HTERT RPE-1 (cell line): ENCODE data around the gene GJC2.
"Not testable (repeated sequence)": the region's sequence is repeated elsewhere in the genome, so short reads cannot be mapped to it uniquely, and the experiment has no call there.

ENCODE experiments used
- in situ Hi-C: fragments of 300-500 bp; cut with MboI; formaldehyde crosslinking; loops from 4 replicates; pipeline ENCODE4 v1.14.3; 2020; ENCODE audit warnings: low sequenced_read_pairs

Gene GJC2

GRCh38 chr1:228170666-228171065, 20.9 kb downstream of the GJC2 start:
- in situ Hi-C loops, result no loop called here

- in situ Hi-C loops, result no loop called here
Measured at GRCh38 chr1:228171221-228171891, 21.6 kb downstream of the GJC2 start.

GRCh38 chr1:228172591-228173527, 23.1 kb downstream of the GJC2 start:
- in situ Hi-C loops, result no loop called here

GRCh38 chr1:228173528-228174481, 24.1 kb downstream of the GJC2 start:
- in situ Hi-C loops, result not testable (repeated sequence)

GRCh38 chr1:228174482-228175315, 25.0 kb downstream of the GJC2 start:
- in situ Hi-C loops, result no loop called here

- in situ Hi-C loops, result no loop called here
Measured at GRCh38 chr1:228175316-228176023, 25.7 kb downstream of the GJC2 start.

- in situ Hi-C loops, result no loop called here
Measured at GRCh38 chr1:228176024-228176395, 26.3 kb downstream of the GJC2 start.

GRCh38 chr1:228176461-228177182, 26.9 kb downstream of the GJC2 start:
- in situ Hi-C loops, result no loop called here

- in situ Hi-C loops, result no loop called here
Measured at GRCh38 chr1:228177183-228177475, 27.4 kb downstream of the GJC2 start.

- in situ Hi-C loops, result no loop called here
Measured at GRCh38 chr1:228177721-228178710, 28.3 kb downstream of the GJC2 start.

- in situ Hi-C loops, result no loop called here
Measured at GRCh38 chr1:228178737-228179684, 29.3 kb downstream of the GJC2 start.

GRCh38 chr1:228180271-228180958, 30.7 kb downstream of the GJC2 start:
- in situ Hi-C loops, result no loop called here

- in situ Hi-C loops, result no loop called here
Measured at GRCh38 chr1:228180959-228181644, 31.4 kb downstream of the GJC2 start.

GRCh38 chr1:228181645-228182034, 31.9 kb downstream of the GJC2 start:
- in situ Hi-C loops, result no loop called here

GRCh38 chr1:228182296-228183030, 32.7 kb downstream of the GJC2 start:
- in situ Hi-C loops, result no loop called here
